ENCODE data around the gene LRRC52. TPM values are rescaled to one million over a fixed set of nuclear protein-coding genes. Genes with fewer than 3 reads are reported as not detected.

Gene LRRC52
- total and polyA plus RNA-seq, 5 donors, result 0.05 TPM; not detected in 4

DNA sequence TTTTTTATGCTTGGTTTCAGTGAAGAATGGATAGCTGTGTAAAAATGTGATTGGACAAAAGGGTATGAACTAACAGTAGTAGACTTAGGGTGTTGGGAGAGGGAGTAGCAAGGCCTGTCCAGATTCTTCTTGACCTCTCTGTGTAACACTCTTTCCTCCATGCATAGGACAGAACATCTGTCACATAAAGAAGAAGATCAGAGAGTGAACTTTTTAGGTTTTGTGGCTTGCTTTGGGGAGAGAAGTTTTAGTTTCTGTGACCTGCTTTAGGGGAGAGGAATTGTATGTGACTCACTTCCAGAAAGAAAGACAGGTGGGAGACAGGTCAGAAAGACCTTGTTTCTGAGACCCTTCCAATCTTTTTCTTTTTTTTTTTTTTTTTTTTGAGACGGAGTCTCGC lies 27.3 kb upstream of the LRRC52 start:
- H3K4me3 ChIP-seq (ENCODE audit: low read length), result no peak overlapping the region
- no peaks in the 10 kb centered on the region for H3K4me1 ChIP-seq (ENCODE audit: control insufficient read depth, insufficient read depth, low read length)
- no peak overlapping the region for H3K27ac ChIP-seq (ENCODE audit: low read length)
- intact Hi-C loops (cut with DNase I), result no loop called here
- H3K9me3 ChIP-seq (ENCODE audit: control insufficient read depth, low read length), result no peaks in the 10 kb centered on the region
- no peaks in the 10 kb centered on the region for H3K27me3 ChIP-seq (ENCODE audit: control insufficient read depth, insufficient read depth)
- no CpG with 5 or more reads among the region's 2 CpGs for WGBS
- ATAC-seq (no peak), DNase-seq (no peak)

DNA sequence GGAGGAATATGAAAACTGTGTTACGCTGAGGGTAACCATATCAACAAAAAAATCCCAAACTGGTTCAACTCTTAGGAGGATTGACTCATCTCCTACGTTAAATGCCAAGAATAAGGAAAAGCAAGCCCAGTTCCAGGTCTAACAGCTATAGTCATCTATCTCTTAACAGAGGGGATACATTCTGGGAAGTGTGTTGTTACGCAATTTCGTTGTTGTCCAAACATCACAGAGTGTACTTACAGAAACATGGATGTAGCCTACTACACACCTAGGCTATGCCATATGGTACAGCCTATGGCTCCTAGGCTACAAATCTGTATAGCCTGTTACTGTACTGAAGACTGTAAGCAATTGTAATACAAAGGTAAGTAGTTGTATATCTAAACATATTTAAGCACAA lies 23.2 kb upstream of the LRRC52 start:
- Histone ChIP-seq H3K9me3 (ENCODE audit: control insufficient read depth, low read length) (no peaks in the 10 kb centered on the region), H3K4me1 (ENCODE audit: control insufficient read depth, insufficient read depth, low read length) (no peaks in the 10 kb centered on the region), H3K4me3 (ENCODE audit: low read length) (no peak overlapping the region), H3K27me3 (ENCODE audit: control insufficient read depth, insufficient read depth) (no peaks in the 10 kb centered on the region), H3K27ac (ENCODE audit: low read length) (no peak overlapping the region)
- intact Hi-C loops (cut with DNase I), result no loop called here
- 89% methylated on average over 4 of the region's 4 CpGs for WGBS
- DNase-seq (no peak), ATAC-seq (no peak)

DNA sequence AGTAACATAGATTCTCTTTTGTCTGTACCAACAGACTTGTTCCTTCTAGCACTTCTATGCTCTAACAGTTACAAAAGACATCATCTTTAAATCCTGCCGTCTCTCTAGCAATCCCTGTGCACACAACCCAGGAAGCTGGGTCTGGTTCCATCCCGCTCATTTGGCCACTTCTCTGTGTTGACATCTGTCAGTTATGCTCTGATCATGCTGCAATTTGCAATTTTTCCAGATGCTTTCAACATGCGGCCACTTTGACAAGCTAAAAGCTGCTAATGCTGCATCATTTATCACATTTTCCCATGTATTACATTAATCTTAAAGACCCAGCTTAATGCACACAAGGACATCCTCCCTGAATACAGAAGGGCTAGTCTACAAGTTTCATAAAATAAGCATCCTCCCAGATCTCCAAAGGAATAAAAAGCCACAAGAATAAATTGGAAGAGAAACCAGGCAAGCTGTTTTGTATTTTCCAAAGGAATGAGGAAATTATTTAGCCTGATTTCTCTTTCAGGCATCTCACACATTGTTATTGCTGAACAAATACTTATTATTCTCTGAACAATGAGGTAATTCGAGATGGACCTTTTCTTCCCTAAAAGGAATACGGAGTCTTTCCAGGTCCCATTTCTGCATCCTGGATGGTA lies 19.0 kb upstream of the LRRC52 start:
- intact Hi-C loops (cut with DNase I), result no loop called here
- no peak for DNase-seq
- no peaks in the 10 kb centered on the region for H3K4me1 ChIP-seq (ENCODE audit: control insufficient read depth, insufficient read depth, low read length)
- 67% methylated on average over 5 of the region's 5 CpGs for WGBS
- H3K27me3 ChIP-seq (ENCODE audit: control insufficient read depth, insufficient read depth), result no peaks in the 10 kb centered on the region
- no peak overlapping the region for H3K27ac ChIP-seq (ENCODE audit: low read length)
- ATAC-seq, result no peak
- no peak overlapping the region for H3K4me3 ChIP-seq (ENCODE audit: low read length)
- no peaks in the 10 kb centered on the region for H3K9me3 ChIP-seq (ENCODE audit: control insufficient read depth, low read length)

DNA sequence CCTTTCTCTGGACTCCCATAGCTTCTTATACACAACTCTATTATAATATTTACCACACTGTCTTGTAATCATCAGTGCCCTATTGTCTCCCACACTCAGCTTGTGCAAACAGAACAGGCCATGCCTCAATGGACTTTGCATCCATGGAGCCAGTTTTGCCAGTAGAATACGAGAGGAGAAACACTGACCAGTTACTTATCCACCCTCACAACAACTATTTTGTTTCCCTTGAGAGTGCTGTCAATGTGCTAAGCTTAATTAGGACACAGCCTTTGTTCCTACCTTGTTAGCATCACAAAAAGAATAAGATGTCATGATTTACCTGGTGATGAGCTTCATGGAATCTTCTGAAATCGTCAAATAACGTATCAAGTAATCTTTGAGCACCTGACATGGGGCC lies 18.1 kb upstream of the LRRC52 start:
- DNase-seq (no peak), ATAC-seq (no peak)
- H3K9me3 ChIP-seq (ENCODE audit: control insufficient read depth, low read length), result no peaks in the 10 kb centered on the region
- no peak overlapping the region for H3K4me3 ChIP-seq (ENCODE audit: low read length)
- no peak overlapping the region for H3K27ac ChIP-seq (ENCODE audit: low read length)
- H3K27me3 ChIP-seq (ENCODE audit: control insufficient read depth, insufficient read depth), result no peaks in the 10 kb centered on the region
- no peaks in the 10 kb centered on the region for H3K4me1 ChIP-seq (ENCODE audit: control insufficient read depth, insufficient read depth, low read length)
- intact Hi-C loops (cut with DNase I), result no loop called here
- WGBS, result 89% methylated on average over 3 of the region's 3 CpGs

DNA sequence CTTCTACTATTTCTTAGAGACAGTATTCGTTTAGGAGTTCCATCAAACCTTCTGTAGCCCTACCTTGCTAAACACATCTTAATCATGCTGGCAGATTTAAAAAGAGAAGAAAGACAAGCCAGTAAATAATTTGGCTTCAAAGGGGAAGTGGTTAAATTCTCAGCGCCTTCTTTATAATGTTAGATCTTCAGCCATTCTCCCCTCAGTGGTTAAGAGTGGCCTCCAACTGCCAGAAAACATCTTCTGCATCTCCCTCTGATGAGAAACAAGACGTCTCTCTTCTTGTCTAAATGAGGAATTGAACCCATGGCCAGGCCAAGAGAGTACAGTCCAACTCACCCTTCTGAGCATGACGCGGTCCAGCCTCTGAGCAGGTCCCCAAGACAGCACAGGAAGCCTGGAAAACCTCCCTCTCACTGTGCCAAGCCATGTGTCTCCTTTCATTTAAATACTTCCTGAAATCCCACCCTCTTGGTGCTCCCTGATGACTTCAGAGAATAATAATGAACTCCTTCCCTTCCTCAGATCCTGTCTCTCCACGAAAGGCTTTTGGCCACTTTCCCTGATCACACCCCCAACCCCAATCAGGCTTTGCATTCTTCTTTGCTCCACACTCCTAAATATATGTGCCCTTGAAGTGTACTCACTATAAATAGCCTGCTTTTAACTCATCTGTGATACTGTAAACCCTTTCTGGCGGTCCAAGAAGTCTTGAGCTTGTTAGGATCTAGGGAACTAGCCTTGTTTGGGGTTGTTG lies 16.4 kb upstream of the LRRC52 start:
- H3K27ac ChIP-seq (ENCODE audit: low read length), result no peak overlapping the region
- ATAC-seq, result peak in 1 of 2 donors; percentile 29

DNA sequence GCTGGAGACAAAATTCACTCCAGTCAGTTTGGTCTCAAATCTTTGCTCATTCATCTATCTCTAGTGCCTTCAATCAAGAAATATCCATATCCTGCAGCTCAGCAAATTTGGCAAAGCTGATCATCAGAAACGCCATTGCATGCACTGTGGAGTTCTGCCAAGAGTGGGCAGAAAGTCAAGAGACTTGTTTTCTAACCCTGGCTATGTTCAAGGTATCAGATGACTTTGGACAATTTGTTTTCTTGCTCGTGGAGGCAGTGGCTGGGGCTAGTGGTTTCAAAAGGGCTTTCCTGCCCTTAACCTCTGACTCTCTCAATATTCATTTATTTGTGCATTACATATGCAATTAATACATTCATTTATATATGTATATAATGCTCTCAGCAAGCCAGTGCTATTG lies 12.8 kb upstream of the LRRC52 start:
- intact Hi-C loops (cut with DNase I), result no loop called here
- H3K27ac ChIP-seq (ENCODE audit: low read length), result peak overlapping the region; percentile 35
- H3K9me3 ChIP-seq (ENCODE audit: control insufficient read depth, low read length), result no peaks in the 10 kb centered on the region
- peak; percentile 47 to 80 for ATAC-seq
- no peak overlapping the region for H3K4me3 ChIP-seq (ENCODE audit: low read length)
- peak; percentile 14 to 56 (median 50) for DNase-seq
- H3K27me3 ChIP-seq (ENCODE audit: control insufficient read depth, insufficient read depth), result no peaks in the 10 kb centered on the region
- WGBS, result 3% methylated on average over 2 of the region's 2 CpGs
- peaks cover 8% of the 10 kb centered on the region for H3K4me1 ChIP-seq (ENCODE audit: control insufficient read depth, insufficient read depth, low read length)

More for the DNA sequence above, 16.4 kb upstream of the LRRC52 start:
- intact Hi-C loops (cut with DNase I), result no loop called here
- peaks cover 3% of the 10 kb centered on the region for H3K4me1 ChIP-seq (ENCODE audit: control insufficient read depth, insufficient read depth, low read length)
- H3K4me3 ChIP-seq (ENCODE audit: low read length), result no peak overlapping the region
- WGBS, result 48% methylated on average over 7 of the region's 7 CpGs
- DNase-seq, result peak in 1 of 3 donors; percentile 29
- no peaks in the 10 kb centered on the region for H3K27me3 ChIP-seq (ENCODE audit: control insufficient read depth, insufficient read depth)
- no peaks in the 10 kb centered on the region for H3K9me3 ChIP-seq (ENCODE audit: control insufficient read depth, low read length)

DNA sequence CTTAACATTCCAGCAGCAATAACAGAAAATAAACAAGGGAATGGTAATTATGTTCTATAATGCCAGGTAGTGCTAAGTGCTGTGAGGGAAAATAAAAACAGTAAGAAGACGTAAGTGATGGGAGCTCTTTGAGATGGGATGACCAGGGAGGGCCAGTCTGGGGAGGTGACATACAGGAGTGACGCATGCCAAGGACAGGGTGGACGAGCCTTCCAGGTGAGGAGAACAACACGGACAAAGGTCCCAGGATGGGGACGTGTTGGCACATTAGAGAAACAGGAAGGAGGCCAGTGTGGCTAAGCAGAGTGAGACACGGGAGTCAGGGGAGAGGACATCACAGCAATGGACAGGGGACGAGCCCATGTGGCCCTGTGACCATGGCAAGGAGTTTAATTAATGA lies 11.7 kb upstream of the LRRC52 start:
- no peaks in the 10 kb centered on the region for H3K9me3 ChIP-seq (ENCODE audit: control insufficient read depth, low read length)
- 69% methylated on average over 7 of the region's 7 CpGs for WGBS
- peaks cover 8% of the 10 kb centered on the region for H3K4me1 ChIP-seq (ENCODE audit: control insufficient read depth, insufficient read depth, low read length)
- DNase-seq, result no peak
- H3K27ac ChIP-seq (ENCODE audit: low read length), result no peak overlapping the region
- no peak for ATAC-seq
- intact Hi-C loops (cut with DNase I), result no loop called here
- H3K27me3 ChIP-seq (ENCODE audit: control insufficient read depth, insufficient read depth), result no peaks in the 10 kb centered on the region
- H3K4me3 ChIP-seq (ENCODE audit: low read length), result no peak overlapping the region

DNA sequence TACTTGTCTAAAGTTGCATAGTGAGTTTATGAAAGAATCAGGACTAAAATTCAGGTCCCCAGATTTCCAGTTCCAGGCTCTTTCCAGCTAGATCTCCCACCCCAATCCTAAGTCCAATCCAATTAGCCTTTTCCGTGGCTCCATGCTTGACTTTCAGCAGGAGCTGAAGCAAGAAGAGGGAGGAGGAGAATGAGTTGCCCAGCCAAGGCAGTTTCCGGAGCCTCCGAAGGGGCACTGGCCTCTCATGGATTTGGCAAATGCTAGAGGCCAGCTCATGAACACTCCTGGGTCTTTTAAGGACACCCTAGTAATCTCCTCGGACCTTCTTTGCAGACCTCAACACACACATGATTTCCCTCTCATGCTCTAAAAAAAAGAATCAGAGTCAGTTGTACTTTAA lies 10.5 kb upstream of the LRRC52 start:
- intact Hi-C loops (cut with DNase I), result no loop called here
- H3K27me3 ChIP-seq (ENCODE audit: control insufficient read depth, insufficient read depth), result no peaks in the 10 kb centered on the region
- no peak overlapping the region for H3K4me3 ChIP-seq (ENCODE audit: low read length)
- DNase-seq (no peak), ATAC-seq (peak in 1 of 2 donors; percentile 48)
- H3K27ac ChIP-seq (ENCODE audit: low read length), result no peak overlapping the region
- 25% methylated on average over 4 of the region's 4 CpGs for WGBS
- H3K9me3 ChIP-seq (ENCODE audit: control insufficient read depth, low read length), result no peaks in the 10 kb centered on the region
- H3K4me1 ChIP-seq (ENCODE audit: control insufficient read depth, insufficient read depth, low read length), result peaks cover 8% of the 10 kb centered on the region

DNA sequence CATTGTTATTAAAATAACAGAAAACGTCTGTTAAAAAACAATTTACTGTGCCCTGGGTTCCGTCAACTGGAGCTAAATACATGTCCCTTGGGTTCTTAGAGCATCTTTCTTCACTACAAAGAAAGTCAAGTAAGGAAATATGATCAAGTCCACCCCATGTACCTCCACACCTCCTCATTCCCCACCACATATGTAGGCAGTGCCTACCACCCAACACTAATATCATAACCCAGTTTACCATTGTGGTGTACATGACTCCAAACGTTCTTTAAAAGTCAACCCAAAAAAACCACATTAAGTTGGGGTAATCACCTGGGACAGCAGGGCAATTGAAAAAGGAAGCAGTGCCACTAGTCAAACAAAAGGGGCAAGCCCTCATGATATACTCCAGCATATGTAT lies 7.8 kb upstream of the LRRC52 start:
- intact Hi-C loops (cut with DNase I), result no loop called here
- ATAC-seq, result no peak
- no peak overlapping the region for H3K4me3 ChIP-seq (ENCODE audit: low read length)
- H3K9me3 ChIP-seq (ENCODE audit: control insufficient read depth, low read length), result no peaks in the 10 kb centered on the region
- 85% methylated on average over 3 of the region's 3 CpGs for WGBS
- DNase-seq, result no peak
- H3K4me1 ChIP-seq (ENCODE audit: control insufficient read depth, insufficient read depth, low read length), result peaks cover 11% of the 10 kb centered on the region
- no peak overlapping the region for H3K27ac ChIP-seq (ENCODE audit: low read length)
- H3K27me3 ChIP-seq (ENCODE audit: control insufficient read depth, insufficient read depth), result no peaks in the 10 kb centered on the region

DNA sequence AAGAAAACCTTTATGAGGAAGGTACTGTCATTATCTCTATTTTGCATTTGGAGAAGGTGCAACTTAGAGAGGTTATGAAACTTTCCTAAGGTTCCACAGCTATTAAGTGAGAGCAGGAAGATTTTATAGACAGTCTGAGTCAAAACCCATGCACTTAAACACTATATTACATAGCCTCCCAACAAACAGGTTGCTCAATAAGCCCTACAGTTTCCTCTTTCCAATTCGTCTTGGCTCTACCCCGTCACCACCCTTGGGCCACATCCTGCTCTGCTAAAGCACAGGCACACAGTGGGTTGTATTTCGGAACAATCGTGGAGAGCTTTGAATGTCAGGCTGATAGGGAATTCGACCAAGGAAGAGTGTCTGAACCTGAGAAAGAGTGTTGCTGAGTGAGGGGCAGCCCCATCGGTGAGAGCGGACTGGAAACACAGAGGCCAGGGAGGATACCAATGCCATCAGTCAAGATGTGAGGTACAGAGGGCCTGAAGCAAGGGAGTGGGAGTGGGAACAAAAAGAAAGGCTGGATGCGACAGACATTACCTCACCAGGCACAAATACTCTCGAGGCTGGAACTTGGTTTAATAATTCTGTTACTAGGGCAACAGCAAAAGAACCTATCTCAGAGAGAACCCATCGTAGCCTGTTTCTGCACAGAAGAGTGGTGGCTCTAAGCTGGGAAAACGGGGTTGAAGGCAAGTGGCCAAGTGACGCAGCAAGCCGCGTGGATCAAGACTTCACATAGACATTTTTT lies 6.3 kb upstream of the LRRC52 start:
- 52% methylated on average over 14 of the region's 14 CpGs for WGBS
- Histone ChIP-seq H3K4me1 (ENCODE audit: control insufficient read depth, insufficient read depth, low read length) (peaks cover 9% of the 10 kb centered on the region), H3K4me3 (ENCODE audit: low read length) (no peak overlapping the region), H3K27ac (ENCODE audit: low read length) (no peak overlapping the region), H3K9me3 (ENCODE audit: control insufficient read depth, low read length) (no peaks in the 10 kb centered on the region), H3K27me3 (ENCODE audit: control insufficient read depth, insufficient read depth) (no peaks in the 10 kb centered on the region)
- DNase-seq (peak in 1 of 3 donors; percentile 14), ATAC-seq (peak in 1 of 2 donors; percentile 22)
- intact Hi-C loops (cut with DNase I), result no loop called here

DNA sequence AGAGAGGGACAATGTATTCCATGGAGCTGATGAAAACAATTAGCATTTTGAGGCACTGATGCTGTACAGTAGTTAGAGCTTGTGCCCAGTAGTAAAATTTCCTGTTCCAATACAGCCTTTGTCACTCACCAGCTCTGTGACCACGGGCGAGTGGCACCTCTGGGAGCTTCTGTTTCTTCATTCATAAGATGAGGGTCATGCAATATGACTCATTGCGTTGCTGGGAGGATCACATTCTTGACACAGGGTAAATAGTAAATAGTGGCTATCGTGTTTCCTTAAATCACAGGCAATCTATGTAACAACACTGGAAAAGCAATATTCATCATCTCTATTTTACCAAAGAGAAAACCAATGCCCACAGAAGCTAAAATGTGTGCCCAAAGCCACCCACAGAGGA lies 4.5 kb upstream of the LRRC52 start:
- intact Hi-C loops (cut with DNase I), result no loop called here
- Histone ChIP-seq H3K4me1 (ENCODE audit: control insufficient read depth, insufficient read depth, low read length) (peaks cover 9% of the 10 kb centered on the region), H3K4me3 (ENCODE audit: low read length) (no peak overlapping the region), H3K27me3 (ENCODE audit: control insufficient read depth, insufficient read depth) (no peaks in the 10 kb centered on the region), H3K27ac (ENCODE audit: low read length) (no peak overlapping the region), H3K9me3 (ENCODE audit: control insufficient read depth, low read length) (no peaks in the 10 kb centered on the region)
- WGBS, result 72% methylated on average over 4 of the region's 4 CpGs
- ATAC-seq (peak in 1 of 2 donors; percentile 34), DNase-seq (peak in 2 of 3 donors; percentile 33 to 48)
